DMS 273 (cell line): ENCODE results near the gene FBXO38.
A peak's percentile ranks its signal among the peaks of the same experiment; 100 is the strongest.
"Not testable (repeated sequence)": the region's sequence is repeated elsewhere in the genome, so short reads cannot be mapped to it uniquely, and the experiment has no call there.

Experiments
- DNase-seq: peaks from one replicate; lab custom pipeline; 2025; ENCODE audit not compliant: unreplicated experiment; lab: John Stamatoyannopoulos, UW

The FBXO38 gene

DNA sequence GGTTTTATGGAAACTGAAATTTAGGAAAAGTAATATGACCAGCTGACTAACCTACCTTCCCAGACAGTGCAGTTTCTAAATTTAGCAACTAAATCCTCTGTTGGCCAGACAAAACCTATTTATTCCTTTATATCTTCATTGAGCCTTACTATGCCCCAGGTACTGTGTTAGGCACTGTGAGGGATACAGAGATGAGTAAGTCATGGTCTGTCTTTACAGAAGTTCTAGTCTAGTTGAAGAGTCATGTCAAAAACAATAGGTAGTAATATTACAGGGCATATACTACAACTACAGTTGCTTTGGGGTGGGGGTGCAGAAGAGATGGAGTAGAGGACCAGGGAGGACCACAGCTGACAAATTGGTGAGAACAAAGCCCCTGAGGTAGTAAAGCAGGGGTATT, 42.8 kb downstream of the FBXO38 start:
- no peak for DNase-seq

DNA sequence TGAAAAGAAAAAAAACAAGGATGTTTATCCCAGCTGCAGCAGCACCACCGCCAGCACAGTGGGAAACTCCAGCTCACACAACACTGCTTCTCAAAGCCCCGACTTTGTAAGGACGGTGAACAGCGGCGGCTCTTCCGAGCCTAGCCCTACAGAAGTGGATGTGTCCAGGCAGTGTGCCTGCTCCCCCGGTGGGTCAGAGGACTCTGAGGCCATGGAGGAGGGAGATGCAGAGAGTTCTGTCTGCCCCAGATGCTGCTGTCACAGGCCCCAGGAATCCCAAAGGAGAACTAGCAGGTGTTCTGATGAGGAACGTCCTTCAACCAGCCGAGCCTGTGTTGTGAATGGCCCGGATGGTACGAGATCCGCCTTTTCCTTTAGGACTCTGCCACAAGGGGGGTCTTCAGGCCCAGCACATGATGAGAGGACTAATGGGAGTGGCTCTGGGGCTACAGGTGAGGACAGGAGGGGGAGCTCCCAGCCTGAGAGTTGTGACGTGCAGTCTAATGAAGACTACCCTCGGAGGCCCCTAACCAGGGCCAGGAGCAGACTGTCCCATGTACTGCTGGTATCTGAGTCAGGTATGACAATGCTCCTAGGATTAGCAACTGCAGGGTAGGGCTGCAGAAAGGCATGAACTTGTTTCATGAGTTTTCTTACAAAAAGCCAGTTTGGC, 43.7 kb downstream of the FBXO38 start:
- no peak for DNase-seq

DNA sequence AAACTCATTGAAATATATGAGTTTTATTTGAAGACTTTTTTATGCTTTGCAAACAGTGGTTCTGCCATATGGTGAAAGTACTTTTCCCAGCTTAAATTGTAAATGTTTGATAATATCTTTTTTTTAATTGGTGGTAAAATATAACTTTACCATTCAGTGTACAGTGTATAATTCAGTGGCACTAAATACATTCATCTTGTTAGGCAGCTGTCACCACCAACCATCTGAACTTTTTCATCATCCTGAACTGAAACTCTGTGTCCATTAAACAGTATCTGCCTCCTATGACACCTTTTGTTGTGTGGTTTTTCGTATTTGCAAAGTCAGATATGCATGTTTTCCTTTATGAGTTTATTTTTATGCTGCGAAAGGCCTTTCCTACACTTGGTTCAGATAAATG, 45.1 kb downstream of the FBXO38 start:
- DNase-seq: no peak

DNA sequence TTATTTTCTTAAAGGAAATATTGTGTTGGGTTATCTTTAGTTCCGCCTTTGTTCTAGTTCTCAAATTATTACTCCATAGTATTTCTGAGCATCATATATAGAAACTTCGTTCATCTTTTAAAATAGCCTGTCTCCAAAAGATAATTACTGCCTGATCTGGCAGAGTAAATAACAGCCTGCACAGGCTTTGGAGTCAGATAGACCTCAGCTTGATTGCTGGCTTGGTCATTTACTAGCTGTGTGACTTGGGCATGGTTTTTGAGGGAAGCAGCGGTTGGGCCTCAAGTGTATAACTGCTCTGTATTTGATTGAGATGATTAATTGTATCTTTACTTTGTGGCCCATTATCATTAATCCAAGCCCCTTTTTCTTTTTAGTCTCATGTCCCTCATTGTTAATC, 50.1 kb downstream of the FBXO38 start:
- DNase-seq: no peak

DNA sequence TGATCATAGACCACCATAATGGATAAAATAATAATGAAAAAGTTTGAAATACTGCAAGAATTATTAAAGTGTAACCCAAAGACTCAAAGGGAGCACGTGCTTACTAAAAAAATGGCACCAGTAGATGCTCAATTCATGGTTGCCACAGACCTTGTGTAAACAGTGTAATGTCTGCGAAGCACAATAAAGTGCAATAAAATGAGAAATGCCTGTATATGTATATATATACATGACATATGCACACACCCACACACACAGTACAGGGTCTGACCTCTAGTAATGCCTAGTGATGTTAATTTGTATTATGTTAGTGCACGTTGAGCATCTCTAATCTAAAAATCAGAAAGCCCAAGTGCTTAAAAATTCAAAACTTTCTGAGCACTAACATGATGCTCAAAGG, 52.3 kb downstream of the FBXO38 start:
- DNase-seq: no peak

DNA sequence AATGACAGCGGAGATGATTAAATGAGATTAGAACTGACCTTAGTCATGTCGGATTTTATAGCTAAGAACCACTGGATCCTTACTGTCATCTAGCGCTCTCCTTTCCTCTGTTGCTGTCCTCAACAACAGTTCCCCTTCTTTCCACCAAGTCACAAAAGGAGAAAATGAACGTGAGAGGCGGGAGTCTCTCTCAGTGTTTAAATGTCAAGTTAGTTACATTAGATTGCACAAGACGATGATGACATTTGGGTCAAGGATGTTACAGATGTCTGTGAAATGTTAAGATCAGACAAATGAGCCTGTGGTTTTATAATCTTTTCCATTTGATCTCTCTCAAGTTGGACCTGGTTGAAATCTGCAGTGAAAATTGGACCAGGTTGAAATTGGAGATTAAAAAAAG, 53.5 kb downstream of the FBXO38 start:
- no peak for DNase-seq

DNA sequence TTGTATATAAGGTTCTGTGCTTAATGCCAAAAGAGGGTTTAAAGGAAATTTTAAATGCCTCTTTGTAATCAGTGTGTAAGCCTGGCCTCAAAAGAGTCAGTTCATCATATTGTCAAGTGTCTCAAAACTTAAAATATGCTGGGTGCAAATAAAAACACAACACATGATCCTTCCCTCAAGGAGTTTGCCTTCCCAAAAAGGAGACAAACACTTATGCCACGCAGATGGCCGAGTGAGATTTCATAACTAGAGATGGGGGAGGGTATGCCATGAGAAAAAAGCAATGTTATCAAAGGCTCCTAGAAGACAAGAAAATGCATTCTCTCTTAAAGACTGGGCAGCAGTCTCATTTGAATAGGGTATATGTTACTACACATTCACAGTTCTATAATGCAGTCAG, 55.2 kb downstream of the FBXO38 start:
- no peak for DNase-seq

DNA sequence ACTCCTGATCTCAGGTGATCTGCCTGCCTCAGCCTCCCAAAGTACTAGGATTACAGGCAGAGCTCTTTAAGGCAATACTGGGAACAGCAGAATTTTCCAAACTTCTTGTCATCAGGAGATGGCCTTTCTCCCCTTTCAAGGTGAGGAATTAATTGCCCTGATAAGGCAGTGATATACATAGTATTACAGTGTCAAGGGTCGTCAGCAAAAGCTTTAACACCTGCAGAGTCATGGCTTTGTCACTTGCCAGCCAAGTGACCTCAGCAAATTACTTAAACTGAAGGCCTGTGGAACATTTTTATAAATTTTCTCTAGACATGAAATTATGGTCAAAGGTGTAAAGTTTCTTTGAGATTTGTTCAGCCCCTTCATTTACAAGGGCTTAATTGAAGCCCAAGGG, 59.5 kb downstream of the FBXO38 start:
- DNase-seq: no peak

DNA sequence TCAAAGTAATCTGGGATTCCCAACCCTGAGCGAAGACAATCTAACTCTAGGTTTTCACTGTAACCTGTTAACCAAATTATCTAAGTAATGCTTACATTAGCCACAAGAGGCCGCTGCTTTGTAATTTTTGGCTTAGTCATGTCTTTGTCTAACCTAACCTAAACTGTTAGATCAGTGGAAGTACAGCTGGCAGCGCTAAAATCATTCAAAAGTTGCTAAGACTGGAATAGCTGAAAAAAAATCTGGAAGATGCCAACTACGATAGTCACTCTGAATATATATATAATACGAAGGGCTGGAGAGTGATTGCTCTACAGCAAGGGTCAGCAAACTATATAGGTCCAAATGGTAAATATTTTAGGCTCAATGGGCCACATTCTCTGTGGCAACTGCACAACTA, 60.2 kb downstream of the FBXO38 start:
- DNase-seq: peak; percentile 85

DNA sequence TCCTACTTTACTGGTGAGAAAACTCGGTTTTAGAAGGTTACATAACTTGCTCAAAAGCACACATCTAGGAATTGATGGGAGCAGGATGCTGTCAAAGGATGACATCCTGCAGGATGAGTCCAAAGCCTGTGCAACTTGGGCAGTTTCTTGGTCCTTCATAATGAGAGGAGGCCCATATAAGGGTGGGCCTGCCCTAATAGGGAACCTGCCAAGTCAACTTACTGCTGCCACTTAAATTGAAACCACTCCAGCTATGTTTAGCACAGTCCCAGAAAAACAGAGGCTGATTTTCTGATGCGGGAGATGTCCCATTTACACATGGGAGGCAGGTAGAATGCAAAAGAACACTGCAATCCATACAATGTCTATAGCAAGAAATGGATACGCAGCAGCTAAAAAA, 61.8 kb downstream of the FBXO38 start:
- DNase-seq: no peak

DNA sequence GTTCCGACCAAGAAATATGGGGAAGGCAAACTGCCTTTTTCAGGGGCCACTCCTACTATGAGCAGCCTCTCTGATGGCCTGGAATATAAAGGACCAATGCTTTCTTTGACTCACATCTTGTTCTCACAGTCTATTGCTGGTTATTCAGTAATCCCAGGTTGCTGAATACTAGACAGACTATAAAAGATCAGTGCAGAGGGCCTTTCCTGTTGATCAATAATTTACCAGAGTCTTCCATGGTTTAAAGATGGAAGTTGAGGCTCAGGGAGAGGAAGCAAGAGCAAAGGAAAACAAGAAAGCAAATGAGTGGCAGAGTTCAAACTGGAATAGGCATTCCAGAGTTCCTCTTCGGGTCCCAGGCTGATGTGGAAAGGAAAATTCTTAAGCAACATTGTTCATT, 62.9 kb downstream of the FBXO38 start:
- no peak for DNase-seq

DNA sequence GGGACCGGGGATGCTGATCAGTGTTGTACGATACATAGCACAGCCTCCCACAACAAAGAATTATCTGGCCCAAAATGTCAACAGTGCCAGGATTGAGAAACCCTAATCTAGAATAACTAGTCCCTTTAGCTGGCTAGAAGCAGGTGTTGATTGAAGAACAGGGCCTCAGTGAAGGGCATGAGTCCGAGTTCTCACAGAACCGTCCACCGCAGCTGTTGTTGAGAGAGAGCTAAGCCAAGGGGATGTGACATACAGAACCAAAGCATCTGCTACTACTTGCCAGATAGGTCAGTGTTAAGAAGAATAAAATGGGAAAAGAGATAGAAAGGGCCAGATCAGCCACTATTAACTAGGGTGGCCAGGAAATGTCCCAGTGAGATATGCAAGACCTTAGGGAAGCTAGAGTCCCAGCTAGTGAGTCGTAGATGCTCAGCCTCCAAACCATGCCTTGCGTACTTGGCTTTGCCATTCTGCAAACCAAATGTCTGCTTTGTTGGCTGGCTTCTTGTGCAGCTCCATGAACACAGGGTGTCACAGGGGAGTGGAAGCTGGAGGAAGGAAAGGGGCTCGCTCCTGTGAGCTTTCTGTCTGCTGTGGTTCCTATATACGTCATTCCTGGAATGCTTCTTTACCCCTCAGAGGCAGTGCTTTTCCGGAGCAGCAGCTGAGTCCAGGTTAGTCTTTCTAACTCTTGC, 68.9 kb downstream of the FBXO38 start:
- no peak for DNase-seq

DNA sequence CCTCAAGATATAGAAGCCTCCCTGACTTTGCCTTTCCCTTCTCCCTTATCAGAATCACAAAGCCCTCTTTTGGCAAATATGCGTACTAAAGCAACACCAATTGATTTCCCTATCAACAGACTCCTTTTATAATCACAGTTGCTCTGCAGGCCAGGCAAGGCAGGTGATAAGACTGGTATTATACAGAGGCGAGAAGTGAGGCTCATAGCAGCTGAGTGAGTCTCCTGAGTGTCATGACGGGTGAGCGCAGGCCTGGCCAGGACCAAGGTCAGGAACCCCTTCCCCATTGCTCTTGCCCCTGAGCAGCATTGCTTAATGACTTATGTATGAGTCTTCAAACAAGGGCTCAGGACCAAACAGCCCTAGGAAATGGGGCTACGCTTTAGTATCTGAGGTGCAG, 70.8 kb downstream of the FBXO38 start:
- no peak for DNase-seq

DNA sequence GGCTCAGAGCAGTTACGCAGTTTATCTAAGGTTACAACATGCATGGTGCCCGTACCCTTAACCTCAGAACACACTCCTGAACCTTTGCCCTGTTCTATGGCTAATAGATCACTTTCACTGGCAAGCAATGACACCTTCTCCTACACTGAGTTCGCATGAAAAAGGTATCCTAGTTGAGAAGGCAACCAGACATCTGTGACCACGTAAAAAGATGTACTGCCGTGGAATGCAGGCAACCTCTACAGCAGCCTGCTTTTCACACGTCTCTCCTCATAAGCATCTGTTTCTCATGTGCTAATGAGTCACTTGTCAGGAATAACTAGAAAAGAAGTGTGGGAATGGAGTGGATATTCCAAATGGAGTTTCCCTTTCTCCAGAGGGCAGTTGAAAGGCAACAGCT, 71.4 kb downstream of the FBXO38 start:
- DNase-seq: no peak

DNA sequence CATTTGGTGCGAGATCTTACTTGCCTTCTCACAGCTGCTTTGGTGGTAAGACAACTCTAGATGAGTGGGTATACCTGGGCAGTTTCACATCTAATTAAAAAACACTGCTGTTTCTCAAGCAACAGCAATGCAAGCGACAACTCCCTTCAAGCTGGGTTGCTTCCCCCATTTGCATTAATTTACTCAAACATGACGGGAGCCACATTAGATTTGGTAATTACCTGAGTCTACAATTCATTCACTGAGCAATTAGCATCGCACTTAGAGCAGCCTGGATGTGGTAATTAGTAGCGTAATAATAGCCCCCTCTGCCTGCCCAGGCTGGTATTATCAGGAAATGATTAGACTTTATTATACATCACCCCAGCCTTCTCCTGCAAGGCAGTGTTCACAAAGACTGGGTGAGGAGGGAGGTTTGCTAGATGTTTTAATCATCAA, 73.4 kb downstream of the FBXO38 start:
- peak; percentile 64 for DNase-seq

DNA sequence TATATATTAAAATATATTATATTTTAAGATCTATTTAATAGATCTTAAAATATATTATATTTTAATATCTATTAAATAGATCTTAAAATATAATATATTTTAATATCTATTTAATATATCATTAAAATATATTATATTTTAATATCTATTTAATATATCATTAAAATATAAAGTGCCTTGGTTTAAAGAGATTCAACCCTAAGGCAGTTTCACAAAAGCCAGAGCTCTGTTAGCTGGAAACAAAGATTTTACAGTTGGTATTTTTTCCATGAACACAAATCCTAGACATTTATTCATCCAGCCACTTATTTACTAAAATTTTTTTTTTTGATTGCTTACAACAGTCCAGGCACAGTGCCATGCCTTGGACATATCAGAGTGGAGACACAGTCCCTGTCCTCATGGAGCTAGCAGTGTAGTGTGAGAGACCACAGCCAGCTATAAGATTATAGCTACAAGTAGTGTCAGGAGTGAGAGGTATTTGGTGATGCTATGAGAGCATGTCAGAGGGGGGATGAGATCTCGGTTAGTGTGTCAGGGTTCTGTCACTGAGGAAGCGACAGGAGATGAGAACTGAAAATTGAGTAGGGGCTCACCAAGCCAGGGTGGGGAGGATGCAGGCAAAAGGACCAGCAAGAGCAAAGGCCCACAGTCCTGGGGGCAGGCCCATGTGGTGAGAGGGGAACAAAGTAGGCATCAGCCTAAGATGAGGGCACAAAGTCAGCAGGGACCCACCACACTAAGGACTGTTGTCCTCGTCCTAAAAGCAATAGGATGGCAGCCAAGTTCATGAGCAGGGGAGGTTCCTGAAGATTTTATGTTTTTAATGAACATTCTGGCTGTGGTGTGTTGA, 74.5 kb downstream of the FBXO38 start:
- no peak for DNase-seq

DNA sequence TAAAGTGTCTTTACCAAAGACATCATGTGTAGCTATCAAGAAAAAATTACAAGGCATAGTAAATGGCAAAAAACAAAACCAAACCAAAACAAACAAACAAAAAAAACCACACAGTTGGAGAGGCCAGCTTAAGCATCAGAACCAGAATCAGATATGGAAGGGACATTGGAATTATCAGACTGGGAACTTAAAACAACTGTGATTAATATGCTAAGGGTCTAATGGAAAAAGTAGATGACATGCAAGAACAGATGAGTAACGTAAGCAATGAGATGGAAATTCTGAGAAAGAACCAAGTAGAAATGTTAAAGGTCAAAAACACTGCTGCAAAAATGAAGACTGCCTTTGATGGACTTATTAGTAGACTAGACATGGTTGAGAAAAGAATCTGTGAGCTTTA, 75.9 kb downstream of the FBXO38 start:
- DNase-seq: no peak

DNA sequence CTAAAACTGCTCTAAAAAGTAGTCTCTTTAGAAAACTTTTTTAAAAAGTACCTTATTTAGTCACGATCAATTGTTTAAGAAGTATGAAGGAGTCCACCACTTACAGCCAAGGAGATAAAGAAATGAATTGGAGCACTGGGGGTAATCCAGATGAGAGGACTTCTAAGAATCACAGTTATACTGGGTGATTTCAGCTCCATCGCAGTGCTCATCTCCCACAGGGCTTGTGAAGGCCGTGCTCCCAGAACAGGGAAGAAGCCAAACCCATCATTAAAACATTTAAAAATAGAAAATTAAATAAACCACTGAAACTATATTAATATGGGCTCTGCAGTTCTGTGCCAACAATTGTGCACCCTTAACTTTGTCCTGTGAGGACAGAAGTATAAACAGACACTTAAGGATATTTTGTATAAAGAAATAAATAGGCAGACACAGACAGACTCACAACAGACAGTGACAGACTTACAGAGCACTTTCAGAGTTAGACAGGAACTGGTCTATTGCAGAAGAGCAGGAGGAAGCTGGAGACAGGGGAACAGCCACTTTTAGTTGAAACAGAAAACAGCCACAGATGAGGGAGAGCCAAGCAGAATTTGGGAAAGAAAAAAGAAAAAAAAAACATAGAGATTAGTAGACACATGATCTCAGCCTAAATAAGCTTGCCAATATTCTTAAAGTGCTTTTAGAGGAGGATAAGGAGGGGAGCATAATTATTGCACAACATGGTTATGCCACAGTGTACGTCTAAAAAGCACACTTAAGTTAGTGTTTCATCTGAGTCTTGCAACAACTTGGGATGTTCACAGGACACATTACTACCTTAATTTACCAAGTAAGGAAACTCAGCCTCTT, 81.8 kb downstream of the FBXO38 start:
- DNase-seq: no peak

DNA sequence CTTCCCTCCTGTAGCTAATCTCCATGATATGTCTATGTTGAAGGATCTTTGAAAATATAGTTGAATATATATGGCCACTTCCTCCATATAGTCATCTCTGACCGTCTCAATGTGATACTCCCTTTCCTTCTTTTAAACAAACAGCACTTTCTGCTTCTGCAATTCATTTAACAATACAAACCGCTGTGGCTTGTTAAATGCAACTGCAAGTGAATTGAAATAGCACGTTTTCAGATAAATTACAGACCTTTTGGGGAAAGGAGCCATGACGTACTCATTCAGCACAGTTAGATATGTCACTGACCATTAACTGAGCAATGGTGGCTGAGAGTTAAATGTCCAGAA, 82.5 kb downstream of the FBXO38 start:
- no peak for DNase-seq

DNA sequence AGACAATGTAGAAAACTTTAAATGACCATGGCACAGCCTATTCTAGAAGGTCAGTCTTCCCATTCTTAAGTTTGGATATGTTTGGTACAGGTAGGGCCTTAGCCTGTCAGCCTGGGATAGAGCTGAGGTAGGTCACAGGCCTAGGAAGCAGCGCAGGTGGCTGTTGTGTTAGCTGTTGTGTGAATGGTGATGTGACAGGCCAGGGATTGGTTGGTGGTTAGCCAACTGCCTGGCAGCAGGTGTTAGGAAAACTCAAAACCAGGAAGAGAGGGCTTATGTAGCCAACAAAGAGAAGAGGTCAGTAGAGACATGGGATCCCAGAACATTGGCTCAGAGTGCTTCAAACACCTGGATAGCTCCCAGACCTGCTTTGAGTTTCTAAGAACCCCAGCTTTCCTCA, 84.2 kb downstream of the FBXO38 start:
- DNase-seq: no peak

DNA sequence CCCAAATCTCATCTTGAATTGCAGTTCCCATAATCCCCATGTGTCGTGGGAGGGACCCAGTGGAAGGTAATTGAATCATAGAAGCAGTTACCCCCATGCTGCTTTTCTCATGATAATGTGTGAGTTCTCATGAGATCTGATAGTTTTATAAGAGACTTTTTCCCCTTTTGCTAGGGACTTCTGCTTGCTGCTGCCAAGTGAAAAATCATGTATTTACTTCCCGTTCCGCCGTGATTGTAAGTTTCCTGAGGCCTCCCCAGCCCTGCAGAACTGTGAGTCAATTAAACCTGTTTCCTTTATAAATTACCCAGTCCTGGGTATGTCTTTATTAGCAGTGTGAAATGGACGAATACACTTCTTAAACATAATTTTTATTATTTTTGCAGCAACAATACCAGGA, 85.0 kb downstream of the FBXO38 start:
- not testable (repeated sequence) for DNase-seq
